Activated T-helper 1 cell treated with anti-CD3 and anti-CD28 coated beads, Interleukin-12 subunit alpha, Interleukin-12 subunit beta, Interleukin-2, Interleukin-4 antibody, amounts not matched to agents 30 ng/mL and 10 ng/mL and 1 ng/mL, durations not matched to agents 14 hours and 24 hours and 36 hours (primary cell): ENCODE results near the gene SUCLG1. TPM values are rescaled to one million over a fixed set of nuclear protein-coding genes. Genes with fewer than 3 reads are reported as not detected.
A peak's percentile ranks its signal among the peaks of the same experiment; 100 is the strongest.

Experiments used
- DNase-seq: peaks from one replicate; pipeline ENCODE4 v3.0.0; 2021; ENCODE audit warnings: low spot score
- H3K27ac Mint-ChIP-seq: one replicate; pipeline ENCODE4 v1.8.0; 2021; ENCODE audit warnings: mild to moderate bottlenecking, mixed read lengths
- H3K27me3 Mint-ChIP-seq: one replicate; pipeline ENCODE4 v1.8.0; 2022; ENCODE audit warnings: mild to moderate bottlenecking, moderate library complexity, mixed read lengths; ENCODE audit not compliant: insufficient read depth
- H3K36me3 Mint-ChIP-seq: one replicate; pipeline ENCODE4 v1.8.0; 2021; ENCODE audit warnings: low read depth, mixed read lengths
- H3K4me1 Mint-ChIP-seq: one replicate; pipeline ENCODE4 v1.8.0; 2021; ENCODE audit warnings: low read depth, mixed read lengths
- H3K4me3 Mint-ChIP-seq: one replicate; pipeline ENCODE4 v1.8.0; 2021; ENCODE audit warnings: mild to moderate bottlenecking, moderate library complexity, mixed read lengths
- H3K9me3 Mint-ChIP-seq: one replicate; pipeline ENCODE4 v1.8.0; 2021; ENCODE audit warnings: mixed read lengths
- intact Hi-C: fragments of 100-400 bp; cut with micrococcal nuclease; formaldehyde crosslinking; loops from one replicate; pipeline ENCODE4 v1.15.1; 2024
- total RNA-seq: library from RNA; stranded (reverse); gene quantifications from 2 replicates; pipeline ENCODE4 v1.2.3, GENCODE V29; 2022

SUCLG1 gene
- total RNA-seq, 1 donor from 2014 or later = 66.6 TPM

GRCh38 chr2:84457686-84458085 is 1.4 kb downstream of the SUCLG1 start:
- peak overlapping the region; percentile 94 for H3K4me3 Mint-ChIP-seq
- H3K27me3 Mint-ChIP-seq = no peaks in the 10 kb centered on the region
- H3K4me1 Mint-ChIP-seq = peaks cover 54% of the 10 kb centered on the region
- no peak overlapping the region for H3K27ac Mint-ChIP-seq
- intact Hi-C loops = no loop called here
- peaks cover 4% of the 10 kb centered on the region for H3K36me3 Mint-ChIP-seq
- no peak for DNase-seq
- no peaks in the 10 kb centered on the region for H3K9me3 Mint-ChIP-seq

- H3K9me3 Mint-ChIP-seq = no peaks in the 10 kb centered on the region
- intact Hi-C loops = no loop called here
Observed at GRCh38 chr2:84456156-84456555, 2.9 kb downstream of the SUCLG1 start.

GRCh38 chr2:84454581-84454980 is 4.5 kb downstream of the SUCLG1 start:
- no peaks in the 10 kb centered on the region for H3K27me3 Mint-ChIP-seq
- peaks cover 4% of the 10 kb centered on the region for H3K36me3 Mint-ChIP-seq
- intact Hi-C loops = no loop called here
- H3K9me3 Mint-ChIP-seq = no peaks in the 10 kb centered on the region
- DNase-seq = no peak
- no peak overlapping the region for H3K27ac Mint-ChIP-seq
- H3K4me3 Mint-ChIP-seq = no peak overlapping the region
- H3K4me1 Mint-ChIP-seq = peaks cover 61% of the 10 kb centered on the region

More at GRCh38 chr2:84456156-84456555, 2.9 kb downstream of the SUCLG1 start:
- H3K36me3 Mint-ChIP-seq = peaks cover 4% of the 10 kb centered on the region
- peaks cover 57% of the 10 kb centered on the region for H3K4me1 Mint-ChIP-seq
- H3K27ac Mint-ChIP-seq = no peak overlapping the region
- no peak overlapping the region for H3K4me3 Mint-ChIP-seq
- H3K27me3 Mint-ChIP-seq = no peaks in the 10 kb centered on the region
- DNase-seq = no peak

- H3K9me3 Mint-ChIP-seq = no peaks in the 10 kb centered on the region
- intact Hi-C loops = no loop called here
- H3K4me3 Mint-ChIP-seq = no peak overlapping the region
- no peak for DNase-seq
- peaks cover 5% of the 10 kb centered on the region for H3K36me3 Mint-ChIP-seq
- no peaks in the 10 kb centered on the region for H3K27me3 Mint-ChIP-seq
- H3K4me1 Mint-ChIP-seq = peaks cover 47% of the 10 kb centered on the region
- no peak overlapping the region for H3K27ac Mint-ChIP-seq
Observed at GRCh38 chr2:84452624-84453023, 6.5 kb downstream of the SUCLG1 start.

GRCh38 chr2:84451579-84451978 is 7.5 kb downstream of the SUCLG1 start:
- DNase-seq = no peak
- H3K4me3 Mint-ChIP-seq = no peak overlapping the region
- no peaks in the 10 kb centered on the region for H3K9me3 Mint-ChIP-seq
- peaks cover 36% of the 10 kb centered on the region for H3K4me1 Mint-ChIP-seq
- no peak overlapping the region for H3K27ac Mint-ChIP-seq
- peaks cover 6% of the 10 kb centered on the region for H3K36me3 Mint-ChIP-seq
- intact Hi-C loops = no loop called here
- no peaks in the 10 kb centered on the region for H3K27me3 Mint-ChIP-seq

- Mint-ChIP-seq H3K27me3 (no peaks in the 10 kb centered on the region), H3K4me3 (no peak overlapping the region), H3K9me3 (no peaks in the 10 kb centered on the region), H3K27ac (no peak overlapping the region), H3K4me1 (peaks cover 27% of the 10 kb centered on the region), H3K36me3 (peaks cover 10% of the 10 kb centered on the region)
- no peak for DNase-seq
- intact Hi-C loops = no loop called here
Observed at GRCh38 chr2:84450288-84451227, 8.5 kb downstream of the SUCLG1 start.

- Mint-ChIP-seq H3K4me3 (no peak overlapping the region), H3K4me1 (peaks cover 25% of the 10 kb centered on the region), H3K27me3 (no peaks in the 10 kb centered on the region), H3K36me3 (peaks cover 17% of the 10 kb centered on the region), H3K9me3 (no peaks in the 10 kb centered on the region), H3K27ac (no peak overlapping the region)
- no peak for DNase-seq
- intact Hi-C loops = no loop called here
Observed at GRCh38 chr2:84449711-84450110, 9.4 kb downstream of the SUCLG1 start.

- Mint-ChIP-seq H3K4me1 (peaks cover 21% of the 10 kb centered on the region), H3K9me3 (no peaks in the 10 kb centered on the region), H3K36me3 (peaks cover 19% of the 10 kb centered on the region), H3K27ac (no peak overlapping the region), H3K27me3 (no peaks in the 10 kb centered on the region), H3K4me3 (no peak overlapping the region)
- DNase-seq = no peak
- intact Hi-C loops = no loop called here
Observed at GRCh38 chr2:84449055-84449454, 10.0 kb downstream of the SUCLG1 start.

- H3K36me3 Mint-ChIP-seq = peaks cover 48% of the 10 kb centered on the region
- intact Hi-C loops = no loop called here
- no peaks in the 10 kb centered on the region for H3K9me3 Mint-ChIP-seq
- H3K27me3 Mint-ChIP-seq = no peaks in the 10 kb centered on the region
- peaks cover 17% of the 10 kb centered on the region for H3K4me1 Mint-ChIP-seq
- no peak for DNase-seq
- no peak overlapping the region for H3K27ac Mint-ChIP-seq
- no peak overlapping the region for H3K4me3 Mint-ChIP-seq
Observed at GRCh38 chr2:84443477-84443876, 15.6 kb downstream of the SUCLG1 start.

- H3K27ac Mint-ChIP-seq = no peak overlapping the region
- peaks cover 21% of the 10 kb centered on the region for H3K4me1 Mint-ChIP-seq
- no peaks in the 10 kb centered on the region for H3K27me3 Mint-ChIP-seq
- peaks cover 54% of the 10 kb centered on the region for H3K36me3 Mint-ChIP-seq
- no peak overlapping the region for H3K4me3 Mint-ChIP-seq
- intact Hi-C loops = no loop called here
- no peak for DNase-seq
- H3K9me3 Mint-ChIP-seq = no peaks in the 10 kb centered on the region
Observed at GRCh38 chr2:84442888-84443287, 16.2 kb downstream of the SUCLG1 start.

GRCh38 chr2:84441505-84441904 is 17.6 kb downstream of the SUCLG1 start:
- Mint-ChIP-seq H3K27ac (no peak overlapping the region), H3K4me1 (peaks cover 25% of the 10 kb centered on the region), H3K27me3 (no peaks in the 10 kb centered on the region), H3K9me3 (no peaks in the 10 kb centered on the region), H3K36me3 (peaks cover 59% of the 10 kb centered on the region), H3K4me3 (no peak overlapping the region)
- intact Hi-C loops = no loop called here
- no peak for DNase-seq

- H3K9me3 Mint-ChIP-seq = no peaks in the 10 kb centered on the region
- H3K27ac Mint-ChIP-seq = no peak overlapping the region
- H3K27me3 Mint-ChIP-seq = no peaks in the 10 kb centered on the region
- no peak overlapping the region for H3K4me3 Mint-ChIP-seq
- peaks cover 56% of the 10 kb centered on the region for H3K36me3 Mint-ChIP-seq
- intact Hi-C loops = no loop called here
- DNase-seq = no peak
- peaks cover 25% of the 10 kb centered on the region for H3K4me1 Mint-ChIP-seq
Observed at GRCh38 chr2:84441036-84441435, 18.0 kb downstream of the SUCLG1 start.

- intact Hi-C loops = no loop called here
- Mint-ChIP-seq H3K36me3 (peaks cover 39% of the 10 kb centered on the region), H3K4me1 (peaks cover 8% of the 10 kb centered on the region), H3K4me3 (no peak overlapping the region), H3K9me3 (no peaks in the 10 kb centered on the region), H3K27ac (no peak overlapping the region), H3K27me3 (no peaks in the 10 kb centered on the region)
- DNase-seq = no peak
Observed at GRCh38 chr2:84435345-84436025, 23.6 kb downstream of the SUCLG1 start.
